ENCODE measurements around the gene PAIP1. TPM values are rescaled to one million over a fixed set of nuclear protein-coding genes. Genes with fewer than 3 reads are reported as not detected.
"Not testable (repeated sequence)": the region's sequence is repeated elsewhere in the genome, so short reads cannot be mapped to it uniquely, and the experiment has no call there.

The PAIP1 gene
- total RNA-seq, 2 experiments from 2014 or later = 41.7 to 42.9 TPM

- no peaks in the 10 kb centered on the region for H3K27me3 Mint-ChIP-seq (ENCODE audit: low read depth)
- H3K27ac Mint-ChIP-seq = no peak overlapping the region
- no peaks in the 10 kb centered on the region for H3K4me1 Mint-ChIP-seq (ENCODE audit: low read depth)
- no peak for DNase-seq
- peaks cover 7% of the 10 kb centered on the region for H3K36me3 Mint-ChIP-seq (ENCODE audit: low read depth)
- intact Hi-C loops (cut with micrococcal nuclease) = no loop called here
- no peaks in the 10 kb centered on the region for H3K9me3 Mint-ChIP-seq
- CTCF ChIA-PET = no interaction called here
- H3K4me3 Mint-ChIP-seq = no peak overlapping the region
Measured at GRCh38 chr5:43588842-43589241, 32.0 kb upstream of the PAIP1 start.

- DNase-seq = no peak
- no peak overlapping the region for H3K4me3 Mint-ChIP-seq
- no peak overlapping the region for H3K27ac Mint-ChIP-seq
- H3K36me3 Mint-ChIP-seq (ENCODE audit: low read depth) = peaks cover 7% of the 10 kb centered on the region
- intact Hi-C loops (cut with micrococcal nuclease) = no loop called here
- H3K4me1 Mint-ChIP-seq (ENCODE audit: low read depth) = no peaks in the 10 kb centered on the region
- no peaks in the 10 kb centered on the region for H3K27me3 Mint-ChIP-seq (ENCODE audit: low read depth)
- CTCF ChIA-PET = interaction anchor here (1.1 kb wide), 1 partner anchor 24 kb away, joined by 6 read pairs; no protein-coding TSS in a partner anchor
- H3K9me3 Mint-ChIP-seq = no peaks in the 10 kb centered on the region
Measured at GRCh38 chr5:43584166-43584699, 27.4 kb upstream of the PAIP1 start.

DNA sequence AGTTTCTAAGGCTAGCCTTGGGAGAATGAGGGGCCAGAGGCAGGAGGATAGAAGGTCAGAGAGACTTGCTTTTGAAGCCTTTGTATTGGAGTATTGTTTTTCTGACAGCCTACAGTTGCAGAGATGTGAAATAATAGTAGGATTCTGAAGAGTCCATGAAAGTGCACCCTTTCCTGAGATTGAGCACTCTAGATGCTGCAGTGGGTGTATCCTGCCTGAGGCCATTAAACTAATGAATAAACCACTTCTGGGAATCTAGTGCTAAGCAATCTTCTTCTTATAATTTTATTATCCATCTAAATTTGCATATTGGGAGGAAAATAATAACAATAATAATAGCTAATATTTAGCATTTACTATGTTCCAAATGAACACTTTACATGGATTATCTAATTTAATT, 26.8 kb upstream of the PAIP1 start:
- intact Hi-C loops (cut with micrococcal nuclease) = no loop called here
- no peak overlapping the region for H3K27ac Mint-ChIP-seq
- H3K27me3 Mint-ChIP-seq (ENCODE audit: low read depth) = no peaks in the 10 kb centered on the region

GRCh38 chr5:43582082-43583005, 25.5 kb upstream of the PAIP1 start:
- H3K4me1 Mint-ChIP-seq (ENCODE audit: low read depth) = no peaks in the 10 kb centered on the region
- intact Hi-C loops (cut with micrococcal nuclease) = no loop called here
- CTCF ChIA-PET = no interaction called here
- no peak for DNase-seq
- no peaks in the 10 kb centered on the region for H3K27me3 Mint-ChIP-seq (ENCODE audit: low read depth)
- H3K9me3 Mint-ChIP-seq = no peaks in the 10 kb centered on the region
- peaks cover 6% of the 10 kb centered on the region for H3K36me3 Mint-ChIP-seq (ENCODE audit: low read depth)
- H3K4me3 Mint-ChIP-seq = no peak overlapping the region
- no peak overlapping the region for H3K27ac Mint-ChIP-seq

More for the DNA sequence above, 26.8 kb upstream of the PAIP1 start:
- Mint-ChIP-seq H3K9me3 (no peaks in the 10 kb centered on the region), H3K36me3 (ENCODE audit: low read depth) (peaks cover 8% of the 10 kb centered on the region), H3K4me3 (no peak overlapping the region), H3K4me1 (ENCODE audit: low read depth) (no peaks in the 10 kb centered on the region)
- DNase-seq = no peak
- CTCF ChIA-PET = interaction anchor here (1.1 kb wide), 1 partner anchor 24 kb away, joined by 6 read pairs; no protein-coding TSS in a partner anchor

DNA sequence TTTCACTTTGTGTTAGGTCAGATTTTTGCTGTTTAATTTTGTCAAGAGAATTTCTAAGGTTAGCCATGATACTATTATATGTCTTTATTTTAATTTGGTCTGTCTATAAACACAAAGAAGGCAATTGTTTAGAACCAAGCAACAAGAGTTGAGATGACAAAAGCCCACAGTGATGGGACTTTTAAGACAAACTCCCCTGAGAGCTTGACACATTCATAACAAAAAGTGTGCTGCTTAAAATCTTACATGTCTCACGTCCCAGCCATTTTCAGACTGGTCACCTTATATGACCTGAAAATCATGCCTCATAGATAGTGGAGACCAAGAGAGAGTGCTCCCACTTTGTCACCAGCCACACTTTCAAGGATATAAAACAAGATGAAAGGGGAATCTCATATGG, 24.5 kb upstream of the PAIP1 start:
- no peaks in the 10 kb centered on the region for H3K27me3 Mint-ChIP-seq (ENCODE audit: low read depth)
- peaks cover 10% of the 10 kb centered on the region for H3K36me3 Mint-ChIP-seq (ENCODE audit: low read depth)
- no peaks in the 10 kb centered on the region for H3K9me3 Mint-ChIP-seq
- no peak overlapping the region for H3K27ac Mint-ChIP-seq
- CTCF ChIA-PET = no interaction called here
- H3K4me3 Mint-ChIP-seq = no peak overlapping the region
- intact Hi-C loops (cut with micrococcal nuclease) = no loop called here
- H3K4me1 Mint-ChIP-seq (ENCODE audit: low read depth) = no peaks in the 10 kb centered on the region
- no peak for DNase-seq

DNA sequence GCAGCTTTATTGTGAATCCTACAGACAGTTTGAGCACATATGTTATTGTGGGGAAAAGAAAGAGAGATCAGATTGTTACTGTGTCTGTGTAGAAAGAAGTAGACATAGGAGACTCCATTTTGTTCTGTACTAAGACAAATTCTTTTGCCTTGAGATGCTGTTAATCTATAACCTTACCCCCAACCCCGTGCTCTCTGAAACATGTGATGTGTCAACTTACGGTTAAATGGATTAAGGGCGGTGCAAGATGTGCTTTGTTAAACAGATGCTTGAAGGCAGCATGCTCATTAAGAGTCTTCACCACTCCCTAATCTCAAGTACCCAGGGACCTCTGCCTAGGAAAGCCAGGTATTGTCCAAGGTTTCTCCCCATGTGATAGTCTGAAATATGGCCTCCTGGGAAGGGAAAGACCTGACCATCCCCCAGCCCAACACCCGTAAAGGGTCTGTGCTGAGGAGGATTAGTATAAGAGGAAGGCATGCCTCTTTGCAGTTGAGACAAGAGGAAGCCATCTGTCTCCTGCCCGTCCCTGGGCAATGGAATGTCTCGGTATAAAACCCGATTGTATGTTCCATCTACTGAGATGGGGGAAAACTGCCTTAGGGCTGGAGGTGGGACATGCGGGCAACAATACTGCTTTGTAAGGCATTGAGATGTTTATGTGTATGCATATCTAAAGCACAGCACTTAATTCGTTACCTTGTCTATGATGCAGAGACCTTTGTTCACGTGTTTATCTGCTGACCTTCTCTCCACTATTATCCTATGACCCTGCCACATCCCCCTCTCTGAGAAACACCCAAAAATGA, 23.7 kb upstream of the PAIP1 start:
- DNase-seq; intact Hi-C loops (cut with micrococcal nuclease); H3K27me3 Mint-ChIP-seq (ENCODE audit: low read depth); H3K9me3 Mint-ChIP-seq; H3K4me1 Mint-ChIP-seq (ENCODE audit: low read depth); H3K27ac Mint-ChIP-seq; H3K4me3 Mint-ChIP-seq: not testable (repeated sequence)
- CTCF ChIA-PET = interaction anchor here (0.8 kb wide), 1 partner anchor 136 kb away, joined by 3 read pairs; no protein-coding TSS in a partner anchor
- H3K36me3 Mint-ChIP-seq (ENCODE audit: low read depth) = peaks cover 13% of the 10 kb centered on the region

GRCh38 chr5:43573058-43573457, 16.2 kb upstream of the PAIP1 start:
- Mint-ChIP-seq H3K36me3 (ENCODE audit: low read depth) (peaks cover 16% of the 10 kb centered on the region), H3K27ac (no peak overlapping the region), H3K27me3 (ENCODE audit: low read depth) (no peaks in the 10 kb centered on the region), H3K9me3 (no peaks in the 10 kb centered on the region), H3K4me1 (ENCODE audit: low read depth) (no peaks in the 10 kb centered on the region), H3K4me3 (no peak overlapping the region)
- CTCF ChIA-PET = no interaction called here
- no peak for DNase-seq
- intact Hi-C loops (cut with micrococcal nuclease) = no loop called here

DNA sequence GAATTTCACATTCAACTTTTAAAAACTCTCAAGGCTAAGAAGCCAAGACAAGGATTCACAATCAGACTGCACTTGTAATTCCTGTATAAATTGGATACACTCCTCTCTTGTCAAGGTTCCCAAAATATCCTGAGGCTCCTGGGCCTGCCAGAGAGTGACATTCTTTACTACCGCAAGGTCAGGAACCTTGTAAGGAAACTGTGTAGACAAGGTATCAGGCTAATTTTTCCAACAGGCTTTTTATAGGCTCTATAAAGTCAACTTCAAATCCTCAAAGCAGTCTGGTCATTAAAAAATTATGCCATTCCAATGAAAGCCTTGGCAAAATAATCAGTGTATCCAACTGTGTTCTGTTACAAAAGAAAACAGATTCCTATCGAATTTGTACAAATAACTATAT, 15.5 kb upstream of the PAIP1 start:
- no peak overlapping the region for H3K27ac Mint-ChIP-seq
- CTCF ChIA-PET = no interaction called here
- no peak overlapping the region for H3K4me3 Mint-ChIP-seq

DNA sequence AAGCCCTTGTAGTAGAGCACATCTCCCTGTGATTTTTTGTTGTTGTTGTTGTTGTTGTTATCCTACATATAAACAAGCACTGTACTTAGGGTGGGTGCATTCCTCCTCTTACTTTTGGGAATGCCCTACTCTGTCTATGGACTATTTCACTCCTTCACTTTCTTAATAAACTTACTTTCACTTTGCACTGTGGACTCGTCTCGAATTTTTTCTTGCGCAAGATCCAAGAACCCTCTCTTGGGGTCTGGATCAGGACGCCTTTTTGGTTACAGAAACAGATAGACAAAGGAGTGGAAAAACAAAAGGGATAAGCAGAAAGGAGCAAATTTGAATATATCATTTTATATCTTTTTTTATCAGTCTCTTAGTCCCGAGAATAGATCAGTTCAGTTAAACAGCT, 14.4 kb upstream of the PAIP1 start:
- intact Hi-C loops (cut with micrococcal nuclease) = loop anchor here (2.0 kb wide), 1 partner anchor 22 kb away; no protein-coding TSS in a partner anchor
- Mint-ChIP-seq H3K27me3 (ENCODE audit: low read depth) (no peaks in the 10 kb centered on the region), H3K27ac (no peak overlapping the region), H3K36me3 (ENCODE audit: low read depth) (peaks cover 12% of the 10 kb centered on the region), H3K4me1 (ENCODE audit: low read depth) (no peaks in the 10 kb centered on the region), H3K4me3 (no peak overlapping the region), H3K9me3 (no peaks in the 10 kb centered on the region)
- no peak for DNase-seq
- CTCF ChIA-PET = no interaction called here

More for the DNA sequence above, 15.5 kb upstream of the PAIP1 start:
- no peak for DNase-seq
- Mint-ChIP-seq H3K4me1 (ENCODE audit: low read depth) (no peaks in the 10 kb centered on the region), H3K27me3 (ENCODE audit: low read depth) (no peaks in the 10 kb centered on the region), H3K9me3 (no peaks in the 10 kb centered on the region), H3K36me3 (ENCODE audit: low read depth) (peaks cover 16% of the 10 kb centered on the region)
- intact Hi-C loops (cut with micrococcal nuclease) = no loop called here

DNA sequence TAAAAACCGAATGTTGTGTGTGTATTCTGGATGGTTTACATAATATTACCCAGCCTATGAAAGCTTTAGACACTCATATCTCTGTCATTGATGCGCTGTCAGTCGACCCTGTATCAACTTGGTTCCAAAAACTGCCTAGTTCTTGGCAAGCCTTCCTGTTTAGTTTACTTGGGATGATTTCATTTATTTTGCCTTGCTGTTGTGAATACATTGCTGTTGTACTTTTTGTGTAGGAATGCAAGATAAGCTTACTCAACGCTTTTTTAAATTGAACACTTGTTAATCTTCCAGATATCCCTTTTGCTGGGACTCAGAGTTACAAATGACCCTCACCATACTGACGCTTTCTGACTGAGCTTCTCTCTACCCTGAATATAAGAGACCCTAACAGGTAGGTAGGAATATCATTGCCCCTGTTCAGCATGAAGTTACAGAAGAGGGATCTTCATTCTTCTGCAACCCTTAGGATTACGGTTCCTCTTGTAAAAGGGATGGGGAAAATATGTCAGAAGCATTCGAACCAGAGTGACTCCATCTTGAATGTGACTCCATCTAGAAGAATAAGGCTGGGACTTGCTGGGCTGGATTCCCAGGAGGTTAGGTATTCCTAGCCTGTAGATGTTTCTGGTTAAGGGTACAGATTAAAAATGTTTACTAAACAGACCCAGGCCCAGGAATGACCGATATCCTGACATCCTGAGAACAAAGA, 13.7 kb upstream of the PAIP1 start:
- intact Hi-C loops (cut with micrococcal nuclease) = loop anchor here (2.0 kb wide), 1 partner anchor 22 kb away; no protein-coding TSS in a partner anchor
- no peak for DNase-seq
- Mint-ChIP-seq H3K4me3 (no peak overlapping the region), H3K27ac (no peak overlapping the region), H3K9me3 (no peaks in the 10 kb centered on the region), H3K27me3 (ENCODE audit: low read depth) (no peaks in the 10 kb centered on the region), H3K36me3 (ENCODE audit: low read depth) (peaks cover 9% of the 10 kb centered on the region), H3K4me1 (ENCODE audit: low read depth) (no peaks in the 10 kb centered on the region)
- CTCF ChIA-PET = no interaction called here

DNA sequence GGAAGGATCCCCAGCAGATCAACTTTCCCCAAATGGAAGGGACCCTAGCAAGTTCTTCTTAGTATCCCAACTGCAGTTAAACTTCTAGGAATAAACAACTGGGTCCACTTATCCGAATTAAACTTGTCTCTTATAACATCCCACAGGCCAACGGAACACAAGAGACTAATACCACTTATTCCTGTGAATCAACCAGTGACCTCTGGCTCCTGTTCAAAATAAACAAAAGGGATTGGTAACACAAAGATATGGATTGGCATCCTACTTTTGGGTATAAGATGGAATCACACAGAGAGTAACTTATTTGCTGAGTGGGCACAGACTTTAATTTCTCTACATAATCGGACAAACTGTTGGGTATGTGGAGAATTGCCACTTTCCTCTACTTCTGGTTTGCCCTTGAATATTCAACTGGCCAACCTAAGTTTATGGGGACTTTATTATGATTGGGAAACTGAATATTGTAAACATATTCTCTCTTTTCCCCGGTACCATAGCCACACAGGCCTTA, 12.4 kb upstream of the PAIP1 start:
- Mint-ChIP-seq H3K4me1 (ENCODE audit: low read depth) (no peaks in the 10 kb centered on the region), H3K27me3 (ENCODE audit: low read depth) (no peaks in the 10 kb centered on the region), H3K9me3 (no peaks in the 10 kb centered on the region), H3K27ac (no peak overlapping the region), H3K36me3 (ENCODE audit: low read depth) (no peaks in the 10 kb centered on the region), H3K4me3 (no peak overlapping the region)
- no peak for DNase-seq
- intact Hi-C loops (cut with micrococcal nuclease) = no loop called here
- CTCF ChIA-PET = no interaction called here

DNA sequence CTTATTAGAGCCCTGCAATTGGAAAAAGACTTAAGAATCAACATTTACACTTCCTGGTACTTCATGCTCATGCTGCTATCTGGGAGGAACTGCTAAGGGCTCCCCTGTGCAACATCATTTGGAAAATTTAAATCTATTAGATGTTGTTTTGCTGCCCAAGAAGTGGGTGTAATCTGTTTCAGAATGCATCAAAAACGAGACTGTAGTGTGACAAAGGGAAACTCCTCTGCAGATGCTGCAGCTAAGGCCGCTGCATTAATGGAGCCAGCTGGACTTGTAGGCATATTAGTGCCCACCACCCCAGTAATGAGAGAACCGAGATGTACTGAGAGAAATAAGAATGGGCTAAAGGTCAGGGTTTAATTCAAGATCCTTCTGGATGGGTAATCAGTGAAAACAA, 11.1 kb upstream of the PAIP1 start:
- no peak overlapping the region for H3K27ac Mint-ChIP-seq

More for the DNA sequence above, 11.1 kb upstream of the PAIP1 start:
- Mint-ChIP-seq H3K9me3 (no peaks in the 10 kb centered on the region), H3K36me3 (ENCODE audit: low read depth) (no peaks in the 10 kb centered on the region), H3K27me3 (ENCODE audit: low read depth) (peaks cover 3% of the 10 kb centered on the region), H3K4me3 (no peak overlapping the region), H3K4me1 (ENCODE audit: low read depth) (no peaks in the 10 kb centered on the region)
- intact Hi-C loops (cut with micrococcal nuclease) = no loop called here
- no peak for DNase-seq
- CTCF ChIA-PET = no interaction called here
